Measurements from ENCODE around the gene NFATC1.

DNA sequence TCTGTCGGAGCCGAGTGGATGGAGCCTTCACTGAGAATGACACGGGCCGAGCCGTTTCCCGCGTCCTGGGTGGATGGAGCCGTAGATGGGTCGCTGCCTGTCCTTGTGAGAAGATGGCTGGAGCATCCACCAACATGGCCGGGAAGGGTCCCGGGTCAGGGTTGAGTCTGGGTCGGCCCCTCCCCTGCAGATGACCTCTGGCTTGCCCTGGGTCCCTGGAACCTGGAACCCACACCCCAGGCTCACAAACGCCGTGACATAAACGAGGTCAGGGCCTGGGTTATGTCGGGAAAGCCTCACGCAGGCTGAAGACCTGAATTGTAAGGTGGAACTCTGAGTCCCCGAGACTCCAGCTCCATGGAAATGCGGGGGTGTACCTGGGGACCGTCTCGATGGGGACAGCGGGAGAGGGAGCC lies 94.9 kb downstream of the NFATC1 start:
- TF ChIP-seq EZH2 (IDR thresholded peaks at IDR 0.05; ENCODE audit: borderline replicate concordance, low read length) (no peak), CTCF (IDR thresholded peaks at IDR 0.05; ENCODE audit: low read length) (no peak)
